GM21515 (cell line): ENCODE results near the gene PEX5.
"Not testable (repeated sequence)": the region's sequence is repeated elsewhere in the genome, so short reads cannot be mapped to it uniquely, and the experiment has no call there.

Experiments
- ATAC-seq: cut with Tn5 transposase; IDR thresholded peaks from one replicate; pipeline ENCODE4 v1.9.1; 2021; ENCODE audit not compliant: unreplicated experiment

PEX5 gene

GRCh38 chr12:7158781-7159609 is 30.5 kb upstream of the PEX5 start:
- no peak for ATAC-seq

GRCh38 chr12:7160183-7160582 is 29.3 kb upstream of the PEX5 start:
- no peak for ATAC-seq

GRCh38 chr12:7161327-7161726 is 28.2 kb upstream of the PEX5 start:
- ATAC-seq, result no peak

GRCh38 chr12:7161811-7162210 is 27.7 kb upstream of the PEX5 start:
- no peak for ATAC-seq

GRCh38 chr12:7162691-7163114 is 26.8 kb upstream of the PEX5 start:
- no peak for ATAC-seq

GRCh38 chr12:7169951-7170350 is 19.5 kb upstream of the PEX5 start:
- ATAC-seq, result no peak

- no peak for ATAC-seq
These were observed 17.6 kb upstream of the PEX5 start for GRCh38 chr12:7171854-7172253.

GRCh38 chr12:7175493-7175892 is 14.0 kb upstream of the PEX5 start:
- no peak for ATAC-seq

- ATAC-seq, result no peak
These were observed 12.9 kb upstream of the PEX5 start for GRCh38 chr12:7176595-7176994.

- ATAC-seq, result no peak
These were observed 11.0 kb upstream of the PEX5 start for GRCh38 chr12:7178481-7178880.

- no peak for ATAC-seq
These were observed 8.8 kb upstream of the PEX5 start for GRCh38 chr12:7180685-7181084.

GRCh38 chr12:7186058-7186457 is 3.4 kb upstream of the PEX5 start:
- ATAC-seq, result not testable (repeated sequence)

GRCh38 chr12:7188562-7189397 is 706 bp upstream of the PEX5 start:
- peak; percentile 35 for ATAC-seq

- peak; percentile 5 for ATAC-seq
These were observed 976 bp downstream of the PEX5 start for GRCh38 chr12:7190268-7191055.

- ATAC-seq, result no peak
These were observed 4.2 kb downstream of the PEX5 start for GRCh38 chr12:7193674-7194073.

- ATAC-seq, result no peak
These were observed 8.4 kb downstream of the PEX5 start for GRCh38 chr12:7197841-7198240.

- ATAC-seq, result no peak
These were observed 13.6 kb downstream of the PEX5 start for GRCh38 chr12:7203109-7203508.

GRCh38 chr12:7205091-7205490 is 15.6 kb downstream of the PEX5 start:
- ATAC-seq, result no peak

GRCh38 chr12:7206691-7207090 is 17.2 kb downstream of the PEX5 start:
- no peak for ATAC-seq

GRCh38 chr12:7207866-7208625 is 18.6 kb downstream of the PEX5 start:
- no peak for ATAC-seq

- no peak for ATAC-seq
These were observed 20.5 kb downstream of the PEX5 start for GRCh38 chr12:7209958-7210357.
